GM13976 (cell line): ENCODE data around the gene POLD1.
"Not testable (repeated sequence)": the region's sequence is repeated elsewhere in the genome, so short reads cannot be mapped to it uniquely, and the experiment has no call there.

Experiments used
- DNase-seq: peaks from one replicate; pipeline ENCODE4 v3.0.0; 2012; ENCODE audit warnings: low spot score
- CTCF ChIP-seq: IDR thresholded peaks from 2 replicates; pipeline ENCODE4 v1.5.1; 2012; ENCODE audit warnings: borderline replicate concordance, mild to moderate bottlenecking; ENCODE audit not compliant: insufficient read depth; ENCODE audit errors: extremely low read depth, missing control alignments, control extremely low read depth
- in situ Hi-C: fragments of 300-500 bp; cut with MboI; formaldehyde crosslinking; loops from one replicate; pipeline ENCODE4 v1.12.0; 2022; ENCODE audit warnings: low sequenced_read_pairs, mixed read lengths, inconsistent platforms; ENCODE audit not compliant: unreplicated experiment

Gene POLD1

GRCh38 chr19:50383001-50383851, 921 bp upstream of the POLD1 start:
- peak; percentile 37 for DNase-seq
- TF ChIP-seq CTCF: no peak
- in situ Hi-C loops: no loop called here

GRCh38 chr19:50384685-50385535, 763 bp downstream of the POLD1 start:
- no peak for DNase-seq
- in situ Hi-C loops: no loop called here
- no peak for TF ChIP-seq CTCF

DNA sequence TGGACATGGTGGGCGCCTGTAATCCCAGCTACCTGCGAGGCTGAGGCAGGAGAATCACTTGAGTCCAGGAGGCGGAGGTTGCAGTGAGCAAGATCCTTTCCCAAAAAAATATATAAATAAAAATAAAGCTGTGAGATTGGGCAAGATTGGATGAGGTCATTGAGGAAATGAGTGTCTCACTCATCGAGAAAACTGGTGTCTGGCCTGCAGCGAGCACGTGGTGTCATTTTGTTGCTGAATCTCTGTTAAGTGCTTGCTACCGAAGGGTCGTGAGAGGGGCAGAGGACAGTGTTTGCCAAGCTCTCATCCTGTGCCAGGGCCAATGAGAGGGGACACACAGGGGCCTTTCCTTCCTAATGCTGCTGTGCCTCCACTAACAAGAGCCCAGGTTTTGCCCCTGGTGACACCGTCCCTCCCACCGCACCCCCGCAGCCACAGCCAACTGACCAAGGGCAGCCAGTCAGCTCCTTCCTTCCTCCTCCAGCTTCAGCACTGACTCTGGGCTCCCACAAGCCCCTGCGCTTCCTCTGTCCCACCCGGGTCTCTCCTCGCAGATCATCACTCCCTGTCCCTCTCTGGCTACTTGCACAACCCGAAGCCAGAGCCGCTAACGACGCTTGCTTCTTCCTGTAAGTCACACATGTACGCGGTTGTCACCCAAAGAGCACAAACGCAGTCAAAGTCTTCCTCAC, 3.2 kb downstream of the POLD1 start:
- no peak for DNase-seq
- TF ChIP-seq CTCF: no peak
- in situ Hi-C loops: no loop called here

DNA sequence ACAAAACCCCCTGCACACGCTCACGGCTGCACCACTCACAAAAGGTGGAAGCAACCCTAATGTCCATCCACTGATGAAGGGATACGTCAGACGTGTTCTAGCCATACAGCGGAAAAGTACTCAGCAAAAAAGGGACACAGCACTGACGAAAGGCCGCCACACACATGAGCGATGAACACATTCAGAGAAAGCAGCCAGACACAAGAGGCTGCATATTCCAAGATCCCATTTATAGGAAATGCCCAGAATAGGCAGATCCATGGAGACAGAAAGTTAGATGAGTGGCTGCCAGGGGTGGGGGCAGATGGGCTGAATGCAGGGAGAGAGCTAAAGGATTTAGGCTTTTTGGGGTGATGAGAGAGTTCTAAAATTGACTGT, 3.7 kb downstream of the POLD1 start:
- no peak for TF ChIP-seq CTCF
- no peak for DNase-seq
- in situ Hi-C loops: no loop called here

DNA sequence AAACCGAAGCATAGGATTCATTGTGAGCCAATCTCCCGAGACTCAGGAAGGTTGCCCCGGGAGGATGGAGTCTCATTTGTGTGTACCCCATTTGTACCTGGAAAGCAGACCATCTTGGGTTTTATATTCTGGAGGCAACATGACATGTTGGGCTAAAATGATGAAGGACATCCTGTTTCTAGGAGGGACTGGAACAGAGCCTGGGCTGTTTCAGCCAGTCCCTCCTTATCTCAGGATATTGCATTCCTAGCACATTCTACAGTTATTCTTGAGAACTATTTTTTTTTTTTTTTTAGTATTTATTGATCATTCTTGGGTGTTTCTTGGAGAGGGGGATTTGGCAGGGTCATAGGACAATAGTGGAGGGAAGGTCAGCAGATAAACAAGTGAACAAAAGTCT, 6.1 kb downstream of the POLD1 start:
- DNase-seq, in situ Hi-C loops: not testable (repeated sequence)

DNA sequence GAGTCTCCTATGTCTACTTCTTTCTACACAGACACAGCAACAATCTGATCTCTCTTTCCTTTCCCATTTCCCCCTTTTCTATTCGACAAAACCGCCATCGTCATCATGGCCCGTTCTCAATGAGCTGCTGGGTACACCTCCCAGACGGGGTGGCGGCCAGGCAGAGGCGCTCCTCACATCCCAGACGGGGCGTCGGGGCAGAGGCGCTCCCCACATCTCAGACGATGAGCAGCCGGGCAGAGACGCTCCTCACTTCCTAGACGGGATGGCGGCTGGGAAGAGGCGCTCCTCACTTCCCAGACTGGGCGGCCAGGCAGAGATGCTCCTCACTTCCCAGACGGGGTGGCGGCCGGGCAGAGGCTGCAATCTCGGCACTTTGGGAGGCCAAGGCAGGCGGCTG, 6.8 kb downstream of the POLD1 start:
- in situ Hi-C loops, DNase-seq: not testable (repeated sequence)

DNA sequence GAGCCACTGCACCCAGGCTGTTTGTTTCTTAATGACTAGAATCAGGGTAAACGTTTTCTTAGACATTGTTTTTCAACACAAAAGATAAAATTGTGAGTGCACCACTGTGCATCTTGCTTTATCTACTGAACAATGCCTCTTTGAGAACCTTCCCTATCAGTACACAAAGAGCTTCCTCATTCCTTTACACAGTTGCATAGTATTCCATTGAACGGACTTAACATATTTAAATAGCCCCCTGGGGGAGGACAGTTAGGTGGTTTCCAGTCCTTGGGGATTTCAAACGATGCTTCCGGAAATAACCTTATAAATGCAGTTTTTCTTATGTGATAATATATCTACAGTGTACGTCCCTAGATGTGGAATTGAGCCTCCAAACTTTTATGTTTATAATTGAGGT, 8.6 kb downstream of the POLD1 start:
- DNase-seq: no peak
- in situ Hi-C loops: no loop called here
- no peak for TF ChIP-seq CTCF
